ENCODE measurements around the gene PLAAT4. TPM values are rescaled to one million over a fixed set of nuclear protein-coding genes. Genes with fewer than 3 reads are reported as not detected.
"Not testable (repeated sequence)": the region's sequence is repeated elsewhere in the genome, so short reads cannot be mapped to it uniquely, and the experiment has no call there.

The PLAAT4 gene
- total and polyA plus RNA-seq, 2 experiments from 2014 or later, result 7.9 to 13.7 TPM

- no peaks in the 10 kb centered on the region for H3K27me3 ChIP-seq
- no peaks in the 10 kb centered on the region for H3K9me2 ChIP-seq (replicated peaks; ENCODE audit: insufficient read depth)
- no peaks in the 10 kb centered on the region for H3K9me3 ChIP-seq (ENCODE audit: low read depth)
- H3K4me2 ChIP-seq, result no peak overlapping the region
- DNase-seq (ENCODE audit: low spot score), result no peak
- WGBS (ENCODE audit: low lambda C conversion rate, missing lambda C conversion rate), result 78% methylated on average over 5 of the region's 5 CpGs
- no peaks in the 10 kb centered on the region for H4K20me1 ChIP-seq (ENCODE audit: insufficient read depth, poor library complexity, severe bottlenecking)
- H3K4me1 ChIP-seq (ENCODE audit: insufficient read depth), result peaks cover 22% of the 10 kb centered on the region
- no peak overlapping the region for H2AFZ ChIP-seq
- no peak overlapping the region for H3K4me3 ChIP-seq
- no peaks in the 10 kb centered on the region for H3K79me2 ChIP-seq
- H3K36me3 ChIP-seq (replicated peaks; ENCODE audit: insufficient read depth, low read depth), result no peaks in the 10 kb centered on the region
- TF ChIP-seq, protein P1, sequence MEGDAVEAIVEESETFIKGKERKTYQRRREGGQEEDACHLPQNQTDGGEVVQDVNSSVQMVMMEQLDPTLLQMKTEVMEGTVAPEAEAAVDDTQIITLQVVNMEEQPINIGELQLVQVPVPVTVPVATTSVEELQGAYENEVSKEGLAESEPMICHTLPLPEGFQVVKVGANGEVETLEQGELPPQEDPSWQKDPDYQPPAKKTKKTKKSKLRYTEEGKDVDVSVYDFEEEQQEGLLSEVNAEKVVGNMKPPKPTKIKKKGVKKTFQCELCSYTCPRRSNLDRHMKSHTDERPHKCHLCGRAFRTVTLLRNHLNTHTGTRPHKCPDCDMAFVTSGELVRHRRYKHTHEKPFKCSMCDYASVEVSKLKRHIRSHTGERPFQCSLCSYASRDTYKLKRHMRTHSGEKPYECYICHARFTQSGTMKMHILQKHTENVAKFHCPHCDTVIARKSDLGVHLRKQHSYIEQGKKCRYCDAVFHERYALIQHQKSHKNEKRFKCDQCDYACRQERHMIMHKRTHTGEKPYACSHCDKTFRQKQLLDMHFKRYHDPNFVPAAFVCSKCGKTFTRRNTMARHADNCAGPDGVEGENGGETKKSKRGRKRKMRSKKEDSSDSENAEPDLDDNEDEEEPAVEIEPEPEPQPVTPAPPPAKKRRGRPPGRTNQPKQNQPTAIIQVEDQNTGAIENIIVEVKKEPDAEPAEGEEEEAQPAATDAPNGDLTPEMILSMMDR (IDR thresholded peaks at IDR 0.05; ENCODE audit: poor library complexity), result no peak
- TF ChIP-seq EZH2 (IDR thresholded peaks at IDR 0.05; ENCODE audit: borderline replicate concordance) (no peak), EZH2phosphoT487 (IDR thresholded peaks at IDR 0.05; ENCODE audit: low read depth, severe bottlenecking, unreplicated experiment) (no peak)
- peak overlapping the region; percentile 52 for H3K27ac ChIP-seq
These were observed 1.6 kb upstream of the PLAAT4 start for GRCh38 chr11:63534895-63535461.

DNA sequence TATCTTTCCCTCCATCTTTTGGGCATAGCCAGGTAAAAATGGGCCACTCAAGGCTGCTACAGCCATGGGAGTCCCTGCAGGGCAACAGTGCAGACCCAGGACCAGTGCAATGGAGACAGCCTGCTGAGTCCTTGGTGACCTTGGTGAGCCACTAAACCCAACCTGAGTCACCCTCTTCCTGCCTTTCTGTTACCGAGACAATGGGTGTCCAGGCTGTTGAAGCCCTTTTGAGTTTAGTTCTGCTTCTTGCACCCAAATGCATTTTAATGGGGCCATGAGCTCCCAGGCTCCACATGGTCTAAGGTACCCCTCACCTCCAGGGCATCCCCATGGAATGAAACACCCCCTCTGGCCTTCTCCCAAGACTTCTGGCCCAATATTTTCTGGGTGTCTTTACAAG is 874 bp upstream of the PLAAT4 start:
- no peak overlapping the region for H3K27ac ChIP-seq

DNA sequence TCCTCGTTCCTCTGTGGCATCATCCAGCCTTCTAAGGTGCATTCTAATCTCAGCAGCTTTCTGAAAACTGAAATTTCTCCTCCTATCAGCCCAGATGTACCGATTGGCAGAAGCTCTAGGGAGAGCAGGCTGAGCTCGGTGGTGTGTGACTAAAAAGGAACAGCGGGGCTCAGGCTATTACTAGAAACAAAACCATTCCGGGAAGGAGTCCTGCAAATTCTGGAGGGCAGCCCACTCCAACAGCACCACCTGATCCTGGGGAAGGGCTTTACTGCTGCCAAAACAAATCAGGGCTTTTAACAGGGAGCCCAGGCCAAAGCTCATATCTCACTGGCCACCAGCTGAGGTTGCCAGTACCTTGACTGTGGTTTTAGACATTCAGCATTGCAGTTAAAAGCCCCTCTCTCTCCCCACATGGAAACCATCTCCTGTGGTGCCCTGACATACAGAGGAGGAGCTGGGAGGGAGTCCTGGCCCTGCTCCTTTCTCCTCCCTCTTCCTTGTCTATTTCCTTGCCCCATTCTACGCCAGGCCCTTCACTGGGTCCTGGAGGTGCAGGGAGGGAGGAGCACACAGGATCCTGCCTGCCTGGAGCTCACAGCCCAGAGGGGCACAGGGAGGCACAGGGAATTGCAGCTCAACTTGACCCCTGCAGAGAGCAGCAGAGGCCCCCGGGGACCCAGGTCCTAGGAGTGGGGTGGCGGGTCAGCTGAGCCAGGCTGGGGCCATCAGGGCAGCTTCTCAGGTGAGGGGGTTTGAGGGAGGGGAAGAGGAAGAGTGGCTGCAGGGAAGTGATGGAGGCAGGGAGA is 889 bp downstream of the PLAAT4 start:
- no peaks in the 10 kb centered on the region for H3K9me3 ChIP-seq (ENCODE audit: low read depth)
- TF ChIP-seq, protein P1 (IDR thresholded peaks at IDR 0.05; ENCODE audit: poor library complexity), result no peak
- no peaks in the 10 kb centered on the region for H3K9me2 ChIP-seq (replicated peaks; ENCODE audit: insufficient read depth)
- H3K79me2 ChIP-seq, result no peaks in the 10 kb centered on the region
- H3K4me3 ChIP-seq, result no peak overlapping the region
- peaks cover 10% of the 10 kb centered on the region for H3K4me1 ChIP-seq (ENCODE audit: insufficient read depth)
- no peaks in the 10 kb centered on the region for H3K36me3 ChIP-seq (replicated peaks; ENCODE audit: insufficient read depth, low read depth)
- no peaks in the 10 kb centered on the region for H3K27me3 ChIP-seq
- no peaks in the 10 kb centered on the region for H4K20me1 ChIP-seq (ENCODE audit: insufficient read depth, poor library complexity, severe bottlenecking)
- no peak for DNase-seq (ENCODE audit: low spot score)
- 71% methylated on average over 8 of the region's 8 CpGs for WGBS (ENCODE audit: low lambda C conversion rate, missing lambda C conversion rate)
- peak overlapping the region; percentile 65 for H3K4me2 ChIP-seq
- H2AFZ ChIP-seq, result peak overlapping the region; percentile 15
- peak overlapping the region; percentile 21 for H3K27ac ChIP-seq

More for the DNA sequence above, 874 bp upstream of the PLAAT4 start:
- no peaks in the 10 kb centered on the region for H3K79me2 ChIP-seq
- no peak for DNase-seq (ENCODE audit: low spot score)
- H3K36me3 ChIP-seq (replicated peaks; ENCODE audit: insufficient read depth, low read depth), result no peaks in the 10 kb centered on the region
- H3K9me3 ChIP-seq (ENCODE audit: low read depth), result no peaks in the 10 kb centered on the region
- no peaks in the 10 kb centered on the region for H3K9me2 ChIP-seq (replicated peaks; ENCODE audit: insufficient read depth)
- H3K4me2 ChIP-seq, result no peak overlapping the region
- no peak overlapping the region for H2AFZ ChIP-seq
- no peaks in the 10 kb centered on the region for H3K27me3 ChIP-seq
- H3K4me1 ChIP-seq (ENCODE audit: insufficient read depth), result peaks cover 20% of the 10 kb centered on the region
- no peak for TF ChIP-seq EZH2phosphoT487 (IDR thresholded peaks at IDR 0.05; ENCODE audit: low read depth, severe bottlenecking, unreplicated experiment)
- TF ChIP-seq, protein P1 (IDR thresholded peaks at IDR 0.05; ENCODE audit: poor library complexity), result no peak
- no peak for TF ChIP-seq EZH2 (IDR thresholded peaks at IDR 0.05; ENCODE audit: borderline replicate concordance)
- no peaks in the 10 kb centered on the region for H4K20me1 ChIP-seq (ENCODE audit: insufficient read depth, poor library complexity, severe bottlenecking)
- WGBS (ENCODE audit: low lambda C conversion rate, missing lambda C conversion rate), result 89% methylated on average over 1 of the region's 1 CpG
- H3K4me3 ChIP-seq, result no peak overlapping the region

- H3K9me2 ChIP-seq (replicated peaks; ENCODE audit: insufficient read depth); H3K9me3 ChIP-seq (ENCODE audit: low read depth); H2AFZ ChIP-seq; H3K79me2 ChIP-seq; H3K36me3 ChIP-seq (replicated peaks; ENCODE audit: insufficient read depth, low read depth); H3K4me2 ChIP-seq; H4K20me1 ChIP-seq (ENCODE audit: insufficient read depth, poor library complexity, severe bottlenecking); H3K4me1 ChIP-seq (ENCODE audit: insufficient read depth); H3K27me3 ChIP-seq; DNase-seq (ENCODE audit: low spot score); H3K27ac ChIP-seq; H3K4me3 ChIP-seq: not testable (repeated sequence)
- WGBS (ENCODE audit: low lambda C conversion rate, missing lambda C conversion rate), result 83% methylated on average over 2 of the region's 2 CpGs
These were observed 5.9 kb downstream of the PLAAT4 start for GRCh38 chr11:63542506-63542905.

Data from hepatocyte (in vitro differentiated cells).